GM23338 (cell line): ENCODE results near the gene KIF4B. TPM values are rescaled to one million over a fixed set of nuclear protein-coding genes. Genes with fewer than 3 reads are reported as not detected.

Experiments
- ATAC-seq: fragments of 200-7000 bp; cut with Tn5 transposase; 3 replicates; pipeline ENCODE4 v1.9.1; 2020
- DNase-seq: peaks from one replicate; pipeline ENCODE4 v3.0.0-alpha.2; 2015; ENCODE audit warnings: low spot score
- H2AFZ ChIP-seq: fragments of 200-600 bp; sonication (generic); 2 replicates; pipeline ENCODE4 v1.8.0; 2016; ENCODE audit warnings: antibody characterized with exemption, mild to moderate bottlenecking, moderate library complexity
- H3F3A ChIP-seq: fragments of 200-600 bp; sonication (generic); replicated peaks from 2 replicates; pipeline ENCODE4 v1.8.0; 2017; ENCODE audit warnings: antibody characterized with exemption, mixed run types, low read depth
- H3K27ac ChIP-seq: fragments of 200-600 bp; sonication (generic); 2 replicates; pipeline ENCODE4 v1.6.1; 2016; ENCODE audit warnings: low read depth
- H3K27me3 ChIP-seq: fragments of 200-600 bp; sonication (generic); 2 replicates; pipeline ENCODE4 v1.8.0; 2016; ENCODE audit warnings: mild to moderate bottlenecking, mixed run types, moderate library complexity; ENCODE audit not compliant: insufficient read depth
- H3K36me3 ChIP-seq: fragments of 200-600 bp; sonication (generic); 2 replicates; pipeline ENCODE4 v1.8.0; 2016; ENCODE audit warnings: mild to moderate bottlenecking; ENCODE audit not compliant: insufficient read depth
- H3K4me1 ChIP-seq: fragments of 200-600 bp; sonication (generic); 2 replicates; pipeline ENCODE4 v1.8.0; 2016; ENCODE audit warnings: mild to moderate bottlenecking, moderate library complexity; ENCODE audit not compliant: insufficient read depth
- H3K4me2 ChIP-seq: fragments of 200-600 bp; sonication (generic); 2 replicates; pipeline ENCODE4 v1.7.1; 2017; ENCODE audit warnings: mixed run types
- H3K4me3 ChIP-seq: fragments of 200-600 bp; sonication (generic); 2 replicates; pipeline ENCODE4 v1.6.1; 2016; ENCODE audit warnings: mixed run types
- H3K79me2 ChIP-seq: fragments of 200-600 bp; sonication (generic); replicated peaks from 2 replicates; pipeline ENCODE4 v1.8.0; 2017; ENCODE audit warnings: mild to moderate bottlenecking; ENCODE audit not compliant: insufficient read depth
- H3K9me2 ChIP-seq: fragments of 200-600 bp; sonication (generic); 2 replicates; pipeline ENCODE4 v1.8.0; 2017; ENCODE audit not compliant: insufficient read depth
- H4K20me1 ChIP-seq: fragments of 200-600 bp; sonication (generic); replicated peaks from 2 replicates; pipeline ENCODE4 v1.8.0; 2017; ENCODE audit warnings: mild to moderate bottlenecking; ENCODE audit not compliant: insufficient read depth
- H3K27ac Mint-ChIP-seq: 2 replicates; pipeline ENCODE4 v1.8.0; 2020; ENCODE audit warnings: inconsistent platforms, mild to moderate bottlenecking, moderate library complexity, mixed read lengths
- H3K27me3 Mint-ChIP-seq: 3 replicates; pipeline ENCODE4 v1.8.0; 2022; ENCODE audit warnings: low read depth, mild to moderate bottlenecking, moderate library complexity, mixed read lengths, inconsistent platforms; ENCODE audit not compliant: insufficient read depth, poor library complexity
- H3K36me3 Mint-ChIP-seq: 3 replicates; pipeline ENCODE4 v1.8.0; 2021; ENCODE audit warnings: low read depth, mild to moderate bottlenecking, inconsistent platforms, moderate library complexity, mixed read lengths
- H3K4me1 Mint-ChIP-seq: 3 replicates; pipeline ENCODE4 v1.8.0; 2020; ENCODE audit warnings: mild to moderate bottlenecking, inconsistent platforms, mixed read lengths
- H3K4me3 Mint-ChIP-seq: 3 replicates; pipeline ENCODE4 v1.8.0; 2021; ENCODE audit warnings: moderate library complexity, mild to moderate bottlenecking, inconsistent platforms, mixed read lengths
- H3K9me3 Mint-ChIP-seq: 3 replicates; pipeline ENCODE4 v1.8.0; 2020; ENCODE audit warnings: moderate library complexity, mild to moderate bottlenecking, inconsistent platforms, mixed read lengths
- NANOG ChIP-seq: IDR thresholded peaks from 2 replicates; pipeline ENCODE4 v1.6.1; 2016; ENCODE audit warnings: antibody characterized with exemption, borderline replicate concordance
- POLR2AphosphoS5 ChIP-seq: IDR thresholded peaks from 2 replicates; pipeline ENCODE4 v1.6.1; 2016; ENCODE audit warnings: antibody characterized with exemption, low read depth
- STAT1 ChIP-seq: IDR thresholded peaks from one replicate; pipeline ENCODE4 v1.6.1; 2016; ENCODE audit warnings: antibody characterized with exemption; ENCODE audit not compliant: unreplicated experiment
- ZNF331 ChIP-seq: fragments of 250-450 bp; sonication (Bioruptor Pico); IDR thresholded peaks from 2 replicates; pipeline ENCODE4 v1.5.0; 2020; ENCODE audit warnings: low read depth, mild to moderate bottlenecking, moderate library complexity
- polyA plus RNA-seq: library from polyadenylated mRNA; unstranded; fragments of >200 nt; fragmentation: Nextera tagmentation; extraction: Ambion mirVana; gene quantifications from 2 replicates; pipeline ENCODE4 v1.2.1, GENCODE V29; 2016
- total RNA-seq: library from RNA; depleted of rRNA; stranded (reverse); fragments of >200 nt; shearing (Covaris generic); gene quantifications from 2 replicates; pipeline ENCODE4 v1.2.3, GENCODE V29; 2014
- TF ChIP-seq, protein P1 (sequence below): IDR thresholded peaks from 2 replicates; pipeline ENCODE4 v1.6.1; 2016; ENCODE audit warnings: antibody characterized with exemption
- TF ChIP-seq, protein P2 (sequence below): fragments of 250-450 bp; sonication (Bioruptor Pico); IDR thresholded peaks from 2 replicates; pipeline ENCODE4 v1.5.0; 2020; ENCODE audit warnings: mild to moderate bottlenecking, moderate library complexity
- TF ChIP-seq, protein P3 (sequence below), 2 experiments: fragments of 200-600 bp in 1 of 2; sonication (generic) in 1 of 2; conservative IDR thresholded peaks; 2 replicates each; pipeline versions ENCODE4 v1.5.1 to v1.6.1; 2016 to 2017; ENCODE audit warnings: antibody characterized with exemption in 2 of 2, low read depth in 2 of 2, mild to moderate bottlenecking in 2 of 2, moderate library complexity in 1 of 2

The KIF4B gene
- total and polyA plus RNA-seq, 2 experiments from 2014 or later = not detected

DNA sequence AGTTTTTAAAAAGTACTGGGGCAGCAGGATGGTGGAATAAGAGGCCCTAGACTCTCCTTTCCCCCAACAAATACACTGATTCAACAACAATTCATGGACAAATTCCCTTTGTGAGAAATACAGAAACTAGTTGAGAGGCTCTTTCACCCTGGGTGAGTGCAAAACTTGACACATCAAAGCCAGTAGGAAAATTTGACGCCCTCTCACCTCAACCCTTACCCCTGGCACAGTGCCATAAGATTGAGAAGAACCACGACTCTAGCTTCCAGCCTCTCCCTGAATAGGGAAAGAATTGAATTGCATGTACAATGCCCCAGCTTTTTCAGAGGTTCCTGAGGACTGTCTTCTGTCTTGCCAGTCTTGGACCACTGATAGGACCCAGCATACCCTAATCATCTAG lies 12.3 kb downstream of the KIF4B start (continued):
- TF ChIP-seq, protein P1, sequence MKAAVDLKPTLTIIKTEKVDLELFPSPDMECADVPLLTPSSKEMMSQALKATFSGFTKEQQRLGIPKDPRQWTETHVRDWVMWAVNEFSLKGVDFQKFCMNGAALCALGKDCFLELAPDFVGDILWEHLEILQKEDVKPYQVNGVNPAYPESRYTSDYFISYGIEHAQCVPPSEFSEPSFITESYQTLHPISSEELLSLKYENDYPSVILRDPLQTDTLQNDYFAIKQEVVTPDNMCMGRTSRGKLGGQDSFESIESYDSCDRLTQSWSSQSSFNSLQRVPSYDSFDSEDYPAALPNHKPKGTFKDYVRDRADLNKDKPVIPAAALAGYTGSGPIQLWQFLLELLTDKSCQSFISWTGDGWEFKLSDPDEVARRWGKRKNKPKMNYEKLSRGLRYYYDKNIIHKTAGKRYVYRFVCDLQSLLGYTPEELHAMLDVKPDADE = no peak
- no peak for TF ChIP-seq POLR2AphosphoS5
- TF ChIP-seq, protein P2, sequence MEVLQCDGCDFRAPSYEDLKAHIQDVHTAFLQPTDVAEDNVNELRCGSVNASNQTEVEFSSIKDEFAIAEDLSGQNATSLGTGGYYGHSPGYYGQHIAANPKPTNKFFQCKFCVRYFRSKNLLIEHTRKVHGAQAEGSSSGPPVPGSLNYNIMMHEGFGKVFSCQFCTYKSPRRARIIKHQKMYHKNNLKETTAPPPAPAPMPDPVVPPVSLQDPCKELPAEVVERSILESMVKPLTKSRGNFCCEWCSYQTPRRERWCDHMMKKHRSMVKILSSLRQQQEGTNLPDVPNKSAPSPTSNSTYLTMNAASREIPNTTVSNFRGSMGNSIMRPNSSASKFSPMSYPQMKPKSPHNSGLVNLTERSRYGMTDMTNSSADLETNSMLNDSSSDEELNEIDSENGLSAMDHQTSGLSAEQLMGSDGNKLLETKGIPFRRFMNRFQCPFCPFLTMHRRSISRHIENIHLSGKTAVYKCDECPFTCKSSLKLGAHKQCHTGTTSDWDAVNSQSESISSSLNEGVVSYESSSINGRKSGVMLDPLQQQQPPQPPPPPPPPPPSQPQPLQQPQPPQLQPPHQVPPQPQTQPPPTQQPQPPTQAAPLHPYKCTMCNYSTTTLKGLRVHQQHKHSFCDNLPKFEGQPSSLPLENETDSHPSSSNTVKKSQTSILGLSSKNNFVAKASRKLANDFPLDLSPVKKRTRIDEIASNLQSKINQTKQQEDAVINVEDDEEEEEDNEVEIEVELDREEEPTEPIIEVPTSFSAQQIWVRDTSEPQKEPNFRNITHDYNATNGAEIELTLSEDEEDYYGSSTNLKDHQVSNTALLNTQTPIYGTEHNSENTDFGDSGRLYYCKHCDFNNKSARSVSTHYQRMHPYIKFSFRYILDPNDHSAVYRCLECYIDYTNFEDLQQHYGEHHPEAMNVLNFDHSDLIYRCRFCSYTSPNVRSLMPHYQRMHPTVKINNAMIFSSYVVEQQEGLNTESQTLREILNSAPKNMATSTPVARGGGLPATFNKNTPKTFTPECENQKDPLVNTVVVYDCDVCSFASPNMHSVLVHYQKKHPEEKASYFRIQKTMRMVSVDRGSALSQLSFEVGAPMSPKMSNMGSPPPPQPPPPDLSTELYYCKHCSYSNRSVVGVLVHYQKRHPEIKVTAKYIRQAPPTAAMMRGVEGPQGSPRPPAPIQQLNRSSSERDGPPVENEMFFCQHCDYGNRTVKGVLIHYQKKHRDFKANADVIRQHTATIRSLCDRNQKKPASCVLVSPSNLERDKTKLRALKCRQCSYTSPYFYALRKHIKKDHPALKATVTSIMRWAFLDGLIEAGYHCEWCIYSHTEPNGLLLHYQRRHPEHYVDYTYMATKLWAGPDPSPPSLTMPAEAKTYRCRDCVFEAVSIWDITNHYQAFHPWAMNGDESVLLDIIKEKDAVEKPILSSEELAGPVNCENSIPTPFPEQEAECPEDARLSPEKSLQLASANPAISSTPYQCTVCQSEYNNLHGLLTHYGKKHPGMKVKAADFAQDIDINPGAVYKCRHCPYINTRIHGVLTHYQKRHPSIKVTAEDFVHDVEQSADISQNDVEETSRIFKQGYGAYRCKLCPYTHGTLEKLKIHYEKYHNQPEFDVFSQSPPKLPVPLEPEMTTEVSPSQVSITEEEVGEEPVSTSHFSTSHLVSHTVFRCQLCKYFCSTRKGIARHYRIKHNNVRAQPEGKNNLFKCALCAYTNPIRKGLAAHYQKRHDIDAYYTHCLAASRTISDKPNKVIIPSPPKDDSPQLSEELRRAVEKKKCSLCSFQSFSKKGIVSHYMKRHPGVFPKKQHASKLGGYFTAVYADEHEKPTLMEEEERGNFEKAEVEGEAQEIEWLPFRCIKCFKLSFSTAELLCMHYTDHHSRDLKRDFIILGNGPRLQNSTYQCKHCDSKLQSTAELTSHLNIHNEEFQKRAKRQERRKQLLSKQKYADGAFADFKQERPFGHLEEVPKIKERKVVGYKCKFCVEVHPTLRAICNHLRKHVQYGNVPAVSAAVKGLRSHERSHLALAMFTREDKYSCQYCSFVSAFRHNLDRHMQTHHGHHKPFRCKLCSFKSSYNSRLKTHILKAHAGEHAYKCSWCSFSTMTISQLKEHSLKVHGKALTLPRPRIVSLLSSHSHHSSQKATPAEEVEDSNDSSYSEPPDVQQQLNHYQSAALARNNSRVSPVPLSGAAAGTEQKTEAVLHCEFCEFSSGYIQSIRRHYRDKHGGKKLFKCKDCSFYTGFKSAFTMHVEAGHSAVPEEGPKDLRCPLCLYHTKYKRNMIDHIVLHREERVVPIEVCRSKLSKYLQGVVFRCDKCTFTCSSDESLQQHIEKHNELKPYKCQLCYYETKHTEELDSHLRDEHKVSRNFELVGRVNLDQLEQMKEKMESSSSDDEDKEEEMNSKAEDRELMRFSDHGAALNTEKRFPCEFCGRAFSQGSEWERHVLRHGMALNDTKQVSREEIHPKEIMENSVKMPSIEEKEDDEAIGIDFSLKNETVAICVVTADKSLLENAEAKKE (CRISPR knock-in tag) = no peak
- no peak for TF ChIP-seq NANOG
- TF ChIP-seq STAT1 = no peak

DNA sequence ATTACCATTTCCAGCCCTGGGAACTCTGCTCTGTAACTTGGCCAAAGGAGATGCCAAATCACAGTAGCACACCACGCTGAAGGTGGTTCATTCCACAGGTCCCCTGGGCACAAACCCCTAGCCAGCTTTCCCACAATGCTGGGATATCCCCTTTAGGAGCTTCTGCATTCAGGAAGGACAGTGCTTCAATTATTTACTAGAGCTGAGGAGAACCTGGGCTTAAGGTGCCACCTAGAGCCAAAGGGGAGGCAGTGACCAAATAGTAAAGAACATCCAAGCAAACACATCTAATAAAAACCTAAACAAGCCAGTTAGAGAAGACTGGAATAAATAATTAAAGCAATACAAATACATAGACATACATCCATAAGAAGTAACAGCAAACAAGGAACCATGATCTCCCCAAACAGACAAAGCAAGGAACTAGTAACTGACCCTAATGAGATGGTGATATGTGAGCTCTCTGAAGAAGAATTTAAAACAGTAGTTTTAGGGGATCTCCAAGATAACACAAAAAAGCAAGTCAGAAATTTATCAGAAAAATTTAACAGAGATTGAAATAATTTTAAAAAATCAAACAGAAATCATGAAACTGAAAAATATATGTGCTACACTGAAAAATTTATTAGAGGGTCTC lies 14.6 kb downstream of the KIF4B start:
- no peaks in the 10 kb centered on the region for H3F3A ChIP-seq
- peak; percentile 89 for ATAC-seq
- Mint-ChIP-seq H3K27me3 (no peaks in the 10 kb centered on the region), H3K36me3 (no peaks in the 10 kb centered on the region), H3K4me1 (peaks cover 10% of the 10 kb centered on the region), H3K9me3 (no peaks in the 10 kb centered on the region), H3K4me3 (no peak overlapping the region), H3K27ac (peak overlapping the region; percentile 80; the same call in 1 of the 2 replicates)
- no peaks in the 10 kb centered on the region for H3K27me3 ChIP-seq
- H3K9me2 ChIP-seq = no peaks in the 10 kb centered on the region
- no peak overlapping the region for H3K27ac ChIP-seq
- no peak overlapping the region for H3K4me3 ChIP-seq
- no peaks in the 10 kb centered on the region for H4K20me1 ChIP-seq
- H2AFZ ChIP-seq = peak overlapping the region; percentile 64; the same call in 1 of the 2 replicates
- H3K36me3 ChIP-seq = peaks cover 3% of the 10 kb centered on the region; the same call in 1 of the 2 replicates
- peaks cover 7% of the 10 kb centered on the region for H3K4me1 ChIP-seq
- TF ChIP-seq, protein P3, sequence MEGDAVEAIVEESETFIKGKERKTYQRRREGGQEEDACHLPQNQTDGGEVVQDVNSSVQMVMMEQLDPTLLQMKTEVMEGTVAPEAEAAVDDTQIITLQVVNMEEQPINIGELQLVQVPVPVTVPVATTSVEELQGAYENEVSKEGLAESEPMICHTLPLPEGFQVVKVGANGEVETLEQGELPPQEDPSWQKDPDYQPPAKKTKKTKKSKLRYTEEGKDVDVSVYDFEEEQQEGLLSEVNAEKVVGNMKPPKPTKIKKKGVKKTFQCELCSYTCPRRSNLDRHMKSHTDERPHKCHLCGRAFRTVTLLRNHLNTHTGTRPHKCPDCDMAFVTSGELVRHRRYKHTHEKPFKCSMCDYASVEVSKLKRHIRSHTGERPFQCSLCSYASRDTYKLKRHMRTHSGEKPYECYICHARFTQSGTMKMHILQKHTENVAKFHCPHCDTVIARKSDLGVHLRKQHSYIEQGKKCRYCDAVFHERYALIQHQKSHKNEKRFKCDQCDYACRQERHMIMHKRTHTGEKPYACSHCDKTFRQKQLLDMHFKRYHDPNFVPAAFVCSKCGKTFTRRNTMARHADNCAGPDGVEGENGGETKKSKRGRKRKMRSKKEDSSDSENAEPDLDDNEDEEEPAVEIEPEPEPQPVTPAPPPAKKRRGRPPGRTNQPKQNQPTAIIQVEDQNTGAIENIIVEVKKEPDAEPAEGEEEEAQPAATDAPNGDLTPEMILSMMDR (conservative IDR thresholded peaks at IDR 0.05; ENCODE audit: low read depth in 2 of 2) = peak; percentile 75 to 88
- TF ChIP-seq ZNF331 (CRISPR knock-in tag) = no peak
- peak; percentile 75 for DNase-seq
- no peaks in the 10 kb centered on the region for H3K79me2 ChIP-seq
- no peak overlapping the region for H3K4me2 ChIP-seq
